GM23338 (cell line): ENCODE measurements around the gene CLN6. TPM values are rescaled to one million over a fixed set of nuclear protein-coding genes. Genes with fewer than 3 reads are reported as not detected.

Source experiments
- ATAC-seq: fragments of 200-7000 bp; cut with Tn5 transposase; 3 replicates; pipeline ENCODE4 v1.9.1; 2020
- DNase-seq: peaks from one replicate; pipeline ENCODE4 v3.0.0-alpha.2; 2015; ENCODE audit warnings: low spot score
- H2AFZ ChIP-seq: fragments of 200-600 bp; sonication (generic); 2 replicates; pipeline ENCODE4 v1.8.0; 2016; ENCODE audit warnings: antibody characterized with exemption, mild to moderate bottlenecking, moderate library complexity
- H3F3A ChIP-seq: fragments of 200-600 bp; sonication (generic); replicated peaks from 2 replicates; pipeline ENCODE4 v1.8.0; 2017; ENCODE audit warnings: antibody characterized with exemption, mixed run types, low read depth
- H3K27ac ChIP-seq: fragments of 200-600 bp; sonication (generic); 2 replicates; pipeline ENCODE4 v1.6.1; 2016; ENCODE audit warnings: low read depth
- H3K27me3 ChIP-seq: fragments of 200-600 bp; sonication (generic); 2 replicates; pipeline ENCODE4 v1.8.0; 2016; ENCODE audit warnings: mild to moderate bottlenecking, mixed run types, moderate library complexity; ENCODE audit not compliant: insufficient read depth
- H3K36me3 ChIP-seq: fragments of 200-600 bp; sonication (generic); 2 replicates; pipeline ENCODE4 v1.8.0; 2016; ENCODE audit warnings: mild to moderate bottlenecking; ENCODE audit not compliant: insufficient read depth
- H3K4me1 ChIP-seq: fragments of 200-600 bp; sonication (generic); 2 replicates; pipeline ENCODE4 v1.8.0; 2016; ENCODE audit warnings: mild to moderate bottlenecking, moderate library complexity; ENCODE audit not compliant: insufficient read depth
- H3K4me2 ChIP-seq: fragments of 200-600 bp; sonication (generic); 2 replicates; pipeline ENCODE4 v1.7.1; 2017; ENCODE audit warnings: mixed run types
- H3K4me3 ChIP-seq: fragments of 200-600 bp; sonication (generic); 2 replicates; pipeline ENCODE4 v1.6.1; 2016; ENCODE audit warnings: mixed run types
- H3K79me2 ChIP-seq: fragments of 200-600 bp; sonication (generic); replicated peaks from 2 replicates; pipeline ENCODE4 v1.8.0; 2017; ENCODE audit warnings: mild to moderate bottlenecking; ENCODE audit not compliant: insufficient read depth
- H3K9me2 ChIP-seq: fragments of 200-600 bp; sonication (generic); 2 replicates; pipeline ENCODE4 v1.8.0; 2017; ENCODE audit not compliant: insufficient read depth
- H4K20me1 ChIP-seq: fragments of 200-600 bp; sonication (generic); replicated peaks from 2 replicates; pipeline ENCODE4 v1.8.0; 2017; ENCODE audit warnings: mild to moderate bottlenecking; ENCODE audit not compliant: insufficient read depth
- H3K27ac Mint-ChIP-seq: 2 replicates; pipeline ENCODE4 v1.8.0; 2020; ENCODE audit warnings: inconsistent platforms, mild to moderate bottlenecking, moderate library complexity, mixed read lengths
- H3K27me3 Mint-ChIP-seq: 3 replicates; pipeline ENCODE4 v1.8.0; 2022; ENCODE audit warnings: low read depth, mild to moderate bottlenecking, moderate library complexity, mixed read lengths, inconsistent platforms; ENCODE audit not compliant: insufficient read depth, poor library complexity
- H3K36me3 Mint-ChIP-seq: 3 replicates; pipeline ENCODE4 v1.8.0; 2021; ENCODE audit warnings: low read depth, mild to moderate bottlenecking, inconsistent platforms, moderate library complexity, mixed read lengths
- H3K4me1 Mint-ChIP-seq: 3 replicates; pipeline ENCODE4 v1.8.0; 2020; ENCODE audit warnings: mild to moderate bottlenecking, inconsistent platforms, mixed read lengths
- H3K4me3 Mint-ChIP-seq: 3 replicates; pipeline ENCODE4 v1.8.0; 2021; ENCODE audit warnings: moderate library complexity, mild to moderate bottlenecking, inconsistent platforms, mixed read lengths
- H3K9me3 Mint-ChIP-seq: 3 replicates; pipeline ENCODE4 v1.8.0; 2020; ENCODE audit warnings: moderate library complexity, mild to moderate bottlenecking, inconsistent platforms, mixed read lengths
- CREB1 ChIP-seq: fragments of 250-450 bp; sonication (Bioruptor Pico); IDR thresholded peaks from 2 replicates; pipeline ENCODE4 v1.5.0; 2020; ENCODE audit warnings: low read depth, mild to moderate bottlenecking, moderate library complexity
- NANOG ChIP-seq: IDR thresholded peaks from 2 replicates; pipeline ENCODE4 v1.6.1; 2016; ENCODE audit warnings: antibody characterized with exemption, borderline replicate concordance
- ZNF462 ChIP-seq: fragments of 250-450 bp; sonication (Bioruptor Pico); IDR thresholded peaks from 2 replicates; pipeline ENCODE4 v1.5.0; 2020; ENCODE audit warnings: mild to moderate bottlenecking, moderate library complexity
- polyA plus RNA-seq: library from polyadenylated mRNA; unstranded; fragments of >200 nt; fragmentation: Nextera tagmentation; extraction: Ambion mirVana; gene quantifications from 2 replicates; pipeline ENCODE4 v1.2.1, GENCODE V29; 2016
- total RNA-seq: library from RNA; depleted of rRNA; stranded (reverse); fragments of >200 nt; shearing (Covaris generic); gene quantifications from 2 replicates; pipeline ENCODE4 v1.2.3, GENCODE V29; 2014

CLN6 gene
- total and polyA plus RNA-seq, 2 experiments from 2014 or later, result 20.7 to 69.5 TPM

- DNase-seq (peak; percentile 28), ATAC-seq (peak; percentile 89)
- Histone ChIP-seq H3K9me2 (no peaks in the 10 kb centered on the region), H3K27me3 (no peaks in the 10 kb centered on the region), H3K36me3 (no peaks in the 10 kb centered on the region), H2AFZ (no peak overlapping the region), H3K4me1 (peaks cover 27% of the 10 kb centered on the region), H3K27ac (peak overlapping the region; percentile 47; the same call in 1 of the 2 replicates), H3K4me2 (peak overlapping the region; percentile 14), H3K79me2 (no peaks in the 10 kb centered on the region), H3F3A (no peaks in the 10 kb centered on the region), H4K20me1 (no peaks in the 10 kb centered on the region), H3K4me3 (no peak overlapping the region)
- no peak overlapping the region for H3K4me3 Mint-ChIP-seq
- no peaks in the 10 kb centered on the region for H3K9me3 Mint-ChIP-seq
- H3K27me3 Mint-ChIP-seq, result no peaks in the 10 kb centered on the region
- H3K27ac Mint-ChIP-seq, result peak overlapping the region; percentile 87
- peaks cover 40% of the 10 kb centered on the region for H3K4me1 Mint-ChIP-seq
- no peaks in the 10 kb centered on the region for H3K36me3 Mint-ChIP-seq
- no peak for TF ChIP-seq ZNF462
Observed at GRCh38 chr15:68264282-68264681, 34.8 kb upstream of the CLN6 start.

DNA sequence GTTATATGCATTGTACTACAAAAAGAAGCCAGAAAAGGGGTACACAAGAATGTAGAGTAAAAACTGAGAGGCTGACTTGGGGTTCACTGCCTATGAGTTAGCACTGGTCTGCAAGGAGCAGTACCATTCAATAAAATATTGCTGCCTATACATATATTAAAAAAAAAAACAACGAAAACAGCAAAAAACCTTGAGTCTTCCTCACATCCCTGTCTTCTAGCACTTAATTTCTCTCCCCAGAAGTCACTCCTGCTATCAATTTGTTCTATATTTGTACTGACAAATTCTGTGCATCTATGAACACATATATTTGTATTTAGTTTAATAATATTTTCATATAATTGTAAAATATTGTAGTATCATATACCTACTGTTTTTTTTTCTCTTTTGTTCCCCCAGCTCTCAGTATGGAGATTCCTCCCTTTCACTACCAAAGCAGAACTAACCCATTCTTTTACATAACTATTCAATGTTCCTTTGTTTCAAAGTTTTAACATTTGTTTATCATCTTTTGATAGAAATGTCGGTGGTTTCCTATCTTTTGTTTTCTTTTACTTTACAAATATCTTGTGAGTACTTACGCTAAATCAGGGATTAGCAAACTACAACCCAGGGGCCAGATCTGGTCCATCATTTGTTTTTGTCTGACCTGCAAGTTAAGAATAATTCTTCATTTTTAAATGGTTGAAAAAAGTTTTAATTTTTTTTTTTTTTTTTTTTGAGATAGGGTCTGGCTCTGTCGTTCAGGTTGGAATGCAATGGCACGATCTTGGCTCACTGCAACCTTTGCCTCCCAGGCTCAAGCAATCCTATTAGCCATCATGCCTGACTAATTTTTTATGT, 33.2 kb upstream of the CLN6 start:
- TF ChIP-seq CREB1 (CRISPR knock-in tag) (no peak), NANOG (peak; percentile 46; the same call in 1 of the 2 replicates)
- peak overlapping the region; percentile 52 for H3K4me2 ChIP-seq
- peak overlapping the region; percentile 93 for H3K27ac Mint-ChIP-seq

More for the DNA sequence above, 33.2 kb upstream of the CLN6 start:
- Histone ChIP-seq H3K36me3 (no peaks in the 10 kb centered on the region), H3K79me2 (no peaks in the 10 kb centered on the region), H3F3A (no peaks in the 10 kb centered on the region), H4K20me1 (no peaks in the 10 kb centered on the region), H3K9me2 (no peaks in the 10 kb centered on the region), H3K27ac (peak overlapping the region; percentile 64), H3K4me3 (peak overlapping the region; percentile 23; the same call in 1 of the 2 replicates), H2AFZ (no peak overlapping the region), H3K27me3 (no peaks in the 10 kb centered on the region), H3K4me1 (peaks cover 27% of the 10 kb centered on the region)
- Mint-ChIP-seq H3K9me3 (no peaks in the 10 kb centered on the region), H3K36me3 (no peaks in the 10 kb centered on the region), H3K4me1 (peaks cover 41% of the 10 kb centered on the region), H3K27me3 (no peaks in the 10 kb centered on the region), H3K4me3 (peak overlapping the region; percentile 45; the same call in 2 of the 3 replicates)
- DNase-seq (peak; percentile 48), ATAC-seq (peak; percentile 38)
